ENCODE results near the gene GOLGB1.

The GOLGB1 gene

GRCh38 chr3:121735047-121735696, 14.4 kb downstream of the GOLGB1 start:
- H3K27me3 ChIP-seq (ENCODE audit: control insufficient read depth, low read length) = no peaks in the 10 kb centered on the region
- peaks cover 62% of the 10 kb centered on the region for H3K79me2 ChIP-seq (ENCODE audit: control insufficient read depth, low read length)
- peaks cover 50% of the 10 kb centered on the region for H3K4me1 ChIP-seq (ENCODE audit: control insufficient read depth, low read length)
- H4K20me1 ChIP-seq (ENCODE audit: control insufficient read depth, insufficient read depth, low read depth, low read length) = no peaks in the 10 kb centered on the region
- H3F3A ChIP-seq (ENCODE audit: control insufficient read depth, insufficient read depth) = 0 out of 2 replicates have a peak, but pooled peaks cover 3% of the 10 kb centered on the region
- no peak overlapping the region for H3K4me3 ChIP-seq (ENCODE audit: low read length)
- no peaks in the 10 kb centered on the region for H3K36me3 ChIP-seq (ENCODE audit: control insufficient read depth, low read length)
- no peak overlapping the region for H3K27ac ChIP-seq (ENCODE audit: low read depth, low read length)
- peak overlapping the region; percentile 28; the same call in 1 of the 2 replicates for H3K4me2 ChIP-seq (ENCODE audit: low read length)
- no peaks in the 10 kb centered on the region for H3K9me3 ChIP-seq (ENCODE audit: control insufficient read depth, insufficient read depth, low read length)
- H3K9me2 ChIP-seq (replicated peaks; ENCODE audit: control insufficient read depth, low read length) = no peaks in the 10 kb centered on the region
- TF ChIP-seq, protein P1, sequence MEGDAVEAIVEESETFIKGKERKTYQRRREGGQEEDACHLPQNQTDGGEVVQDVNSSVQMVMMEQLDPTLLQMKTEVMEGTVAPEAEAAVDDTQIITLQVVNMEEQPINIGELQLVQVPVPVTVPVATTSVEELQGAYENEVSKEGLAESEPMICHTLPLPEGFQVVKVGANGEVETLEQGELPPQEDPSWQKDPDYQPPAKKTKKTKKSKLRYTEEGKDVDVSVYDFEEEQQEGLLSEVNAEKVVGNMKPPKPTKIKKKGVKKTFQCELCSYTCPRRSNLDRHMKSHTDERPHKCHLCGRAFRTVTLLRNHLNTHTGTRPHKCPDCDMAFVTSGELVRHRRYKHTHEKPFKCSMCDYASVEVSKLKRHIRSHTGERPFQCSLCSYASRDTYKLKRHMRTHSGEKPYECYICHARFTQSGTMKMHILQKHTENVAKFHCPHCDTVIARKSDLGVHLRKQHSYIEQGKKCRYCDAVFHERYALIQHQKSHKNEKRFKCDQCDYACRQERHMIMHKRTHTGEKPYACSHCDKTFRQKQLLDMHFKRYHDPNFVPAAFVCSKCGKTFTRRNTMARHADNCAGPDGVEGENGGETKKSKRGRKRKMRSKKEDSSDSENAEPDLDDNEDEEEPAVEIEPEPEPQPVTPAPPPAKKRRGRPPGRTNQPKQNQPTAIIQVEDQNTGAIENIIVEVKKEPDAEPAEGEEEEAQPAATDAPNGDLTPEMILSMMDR (IDR thresholded peaks at IDR 0.05; ENCODE audit: low read depth, low read length, poor library complexity, severe bottlenecking) = no peak
- no peak for TF ChIP-seq EZH2phosphoT487 (IDR thresholded peaks at IDR 0.05; ENCODE audit: borderline replicate concordance, low read length)

DNA sequence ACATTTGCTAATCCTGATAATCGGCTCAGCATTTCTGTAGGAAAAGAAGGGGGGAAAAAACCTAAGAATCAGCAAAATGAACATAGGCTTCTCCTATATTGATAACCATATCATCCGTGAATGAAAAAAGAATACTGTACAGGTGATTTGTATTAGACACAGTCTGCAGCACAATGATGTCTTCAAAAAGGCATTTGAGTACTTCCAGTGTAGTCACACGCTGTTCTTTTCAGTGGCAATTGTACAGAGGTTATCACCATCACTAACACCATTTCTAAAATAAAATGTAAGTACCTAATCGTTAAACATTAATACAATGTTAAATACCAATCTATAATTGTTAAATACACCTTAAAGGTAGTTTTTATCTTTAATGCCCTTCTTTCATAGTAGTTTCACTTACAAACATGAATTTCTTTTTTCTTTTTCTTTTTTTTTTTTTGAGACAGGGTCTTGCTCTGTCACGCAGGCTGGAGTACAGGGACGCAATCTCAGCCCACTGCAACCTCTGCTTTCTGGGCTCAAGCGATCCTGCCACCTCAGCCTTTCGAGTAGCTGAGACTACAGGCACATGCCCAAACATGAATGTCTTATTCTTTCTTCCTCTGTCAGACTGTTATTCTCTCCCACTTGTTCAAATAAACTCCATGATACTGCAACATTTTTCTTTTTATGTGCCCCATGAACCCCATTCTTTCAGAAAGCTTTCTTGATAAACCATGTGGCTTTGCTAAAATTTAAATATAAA, 18.4 kb downstream of the GOLGB1 start:
- Histone ChIP-seq H3F3A (ENCODE audit: control insufficient read depth, insufficient read depth) (0 out of 2 replicates have a peak, but pooled peaks cover 3% of the 10 kb centered on the region), H3K27ac (ENCODE audit: low read depth, low read length) (no peak overlapping the region), H3K27me3 (ENCODE audit: control insufficient read depth, low read length) (no peaks in the 10 kb centered on the region), H3K4me2 (ENCODE audit: low read length) (no peak overlapping the region), H3K4me1 (ENCODE audit: control insufficient read depth, low read length) (peaks cover 11% of the 10 kb centered on the region), H3K9me3 (ENCODE audit: control insufficient read depth, insufficient read depth, low read length) (no peaks in the 10 kb centered on the region), H3K9me2 (replicated peaks; ENCODE audit: control insufficient read depth, low read length) (no peaks in the 10 kb centered on the region), H3K79me2 (ENCODE audit: control insufficient read depth, low read length) (peaks cover 25% of the 10 kb centered on the region), H3K36me3 (ENCODE audit: control insufficient read depth, low read length) (peaks cover 18% of the 10 kb centered on the region), H4K20me1 (ENCODE audit: control insufficient read depth, insufficient read depth, low read depth, low read length) (no peaks in the 10 kb centered on the region), H3K4me3 (ENCODE audit: low read length) (no peak overlapping the region)
- TF ChIP-seq EZH2phosphoT487 (IDR thresholded peaks at IDR 0.05; ENCODE audit: borderline replicate concordance, low read length) = no peak
- TF ChIP-seq, protein P1 (IDR thresholded peaks at IDR 0.05; ENCODE audit: low read depth, low read length, poor library complexity, severe bottlenecking) = no peak

DNA sequence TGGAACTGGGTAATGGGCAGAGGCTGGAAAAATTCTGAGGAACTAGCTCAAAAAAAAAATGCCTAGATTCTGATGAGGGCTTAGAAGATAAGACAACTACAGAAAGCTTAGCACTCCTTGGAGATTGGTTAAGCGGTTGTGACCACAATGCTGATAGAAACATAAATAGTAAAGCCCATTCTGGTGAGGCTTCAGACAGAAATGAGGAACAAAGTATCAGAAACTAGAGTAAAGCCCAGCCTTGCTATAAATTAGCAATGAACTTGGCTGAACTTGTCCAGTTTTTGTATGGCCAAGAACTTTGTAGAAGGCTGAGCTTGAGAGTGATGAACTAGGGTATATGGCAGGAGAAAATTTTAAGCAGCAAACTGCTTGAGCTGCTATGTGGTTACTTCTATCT, 25.4 kb downstream of the GOLGB1 start:
- Histone ChIP-seq H3K4me1 (ENCODE audit: control insufficient read depth, low read length) (peaks cover 4% of the 10 kb centered on the region), H3K9me3 (ENCODE audit: control insufficient read depth, insufficient read depth, low read length) (no peaks in the 10 kb centered on the region), H4K20me1 (ENCODE audit: control insufficient read depth, insufficient read depth, low read depth, low read length) (no peaks in the 10 kb centered on the region), H3K9me2 (replicated peaks; ENCODE audit: control insufficient read depth, low read length) (no peaks in the 10 kb centered on the region), H3F3A (ENCODE audit: control insufficient read depth, insufficient read depth) (no peaks in the 10 kb centered on the region), H3K4me3 (ENCODE audit: low read length) (no peak overlapping the region), H3K27me3 (ENCODE audit: control insufficient read depth, low read length) (no peaks in the 10 kb centered on the region), H3K4me2 (ENCODE audit: low read length) (no peak overlapping the region), H3K79me2 (ENCODE audit: control insufficient read depth, low read length) (no peaks in the 10 kb centered on the region), H3K36me3 (ENCODE audit: control insufficient read depth, low read length) (peaks cover 69% of the 10 kb centered on the region), H3K27ac (ENCODE audit: low read depth, low read length) (no peak overlapping the region)
- TF ChIP-seq EZH2phosphoT487 (IDR thresholded peaks at IDR 0.05; ENCODE audit: borderline replicate concordance, low read length) = no peak
- TF ChIP-seq, protein P1 (IDR thresholded peaks at IDR 0.05; ENCODE audit: low read depth, low read length, poor library complexity, severe bottlenecking) = no peak
